GM19463 (cell line): ENCODE results near the gene PRDM9.
"Not testable (repeated sequence)": the region's sequence is repeated elsewhere in the genome, so short reads cannot be mapped to it uniquely, and the experiment has no call there.

Experiments
- ATAC-seq: cut with Tn5 transposase; IDR thresholded peaks from one replicate; pipeline ENCODE4 v1.9.1; 2021; ENCODE audit warnings: mild to moderate bottlenecking, moderate library complexity; ENCODE audit not compliant: unreplicated experiment

Gene PRDM9

DNA sequence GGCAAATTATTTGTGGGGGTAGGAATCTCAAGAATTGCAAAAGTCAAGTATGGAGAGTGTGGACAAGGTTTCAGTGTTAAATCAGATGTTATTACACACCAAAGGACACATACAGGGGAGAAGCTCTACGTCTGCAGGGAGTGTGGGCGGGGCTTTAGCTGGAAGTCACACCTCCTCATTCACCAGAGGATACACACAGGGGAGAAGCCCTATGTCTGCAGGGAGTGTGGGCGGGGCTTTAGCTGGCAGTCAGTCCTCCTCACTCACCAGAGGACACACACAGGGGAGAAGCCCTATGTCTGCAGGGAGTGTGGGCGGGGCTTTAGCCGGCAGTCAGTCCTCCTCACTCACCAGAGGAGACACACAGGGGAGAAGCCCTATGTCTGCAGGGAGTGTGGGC lies 19.2 kb downstream of the PRDM9 start:
- ATAC-seq: not testable (repeated sequence)

DNA sequence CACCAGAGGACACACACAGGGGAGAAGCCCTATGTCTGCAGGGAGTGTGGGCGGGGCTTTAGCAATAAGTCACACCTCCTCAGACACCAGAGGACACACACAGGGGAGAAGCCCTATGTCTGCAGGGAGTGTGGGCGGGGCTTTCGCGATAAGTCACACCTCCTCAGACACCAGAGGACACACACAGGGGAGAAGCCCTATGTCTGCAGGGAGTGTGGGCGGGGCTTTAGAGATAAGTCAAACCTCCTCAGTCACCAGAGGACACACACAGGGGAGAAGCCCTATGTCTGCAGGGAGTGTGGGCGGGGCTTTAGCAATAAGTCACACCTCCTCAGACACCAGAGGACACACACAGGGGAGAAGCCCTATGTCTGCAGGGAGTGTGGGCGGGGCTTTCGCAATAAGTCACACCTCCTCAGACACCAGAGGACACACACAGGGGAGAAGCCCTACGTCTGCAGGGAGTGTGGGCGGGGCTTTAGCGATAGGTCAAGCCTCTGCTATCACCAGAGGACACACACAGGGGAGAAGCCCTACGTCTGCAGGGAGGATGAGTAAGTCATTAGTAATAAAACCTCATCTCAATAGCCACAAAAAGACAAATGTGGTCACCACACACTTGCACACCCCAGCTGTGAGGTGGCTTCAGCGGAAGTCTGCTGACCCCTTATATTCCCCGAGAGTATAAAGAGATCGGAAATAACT lies 20.0 kb downstream of the PRDM9 start:
- not testable (repeated sequence) for ATAC-seq

DNA sequence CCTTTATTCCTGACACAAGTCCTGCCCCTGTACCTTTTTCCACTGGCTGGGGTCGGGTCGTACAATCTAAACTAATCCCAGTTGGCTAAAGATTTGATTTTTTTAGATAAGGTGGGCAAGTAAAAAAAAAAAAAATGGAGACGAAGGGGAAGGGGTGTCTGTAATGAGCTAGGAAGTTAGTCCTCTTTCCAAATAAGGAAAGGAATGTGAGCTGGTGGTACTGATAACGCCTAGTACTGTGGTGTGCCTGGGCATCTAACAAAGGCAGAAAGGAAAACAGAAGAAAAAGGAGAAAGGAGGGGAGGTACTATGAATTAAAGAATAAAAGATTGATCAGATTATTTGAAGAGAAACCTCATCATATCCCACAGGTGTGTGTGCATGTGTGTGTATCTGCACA lies 21.3 kb downstream of the PRDM9 start:
- ATAC-seq: no peak

DNA sequence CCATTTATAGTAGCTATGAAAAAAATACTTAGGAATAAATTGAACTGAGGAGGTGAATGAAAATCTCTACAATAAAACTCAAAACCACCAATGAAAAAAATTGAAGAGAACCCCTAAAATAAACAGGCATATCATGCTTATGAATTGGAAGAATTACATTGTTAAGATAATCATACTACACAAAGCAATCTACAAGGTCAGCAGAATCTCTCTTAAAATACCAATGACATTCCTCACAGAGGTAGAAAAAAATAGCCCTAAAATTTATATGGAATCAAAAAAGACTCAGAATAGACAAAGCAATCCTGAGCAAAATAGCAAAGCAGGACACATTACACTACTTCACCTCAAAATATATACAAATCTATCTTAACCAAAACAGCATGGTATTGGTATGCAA lies 23.2 kb downstream of the PRDM9 start:
- ATAC-seq: no peak

DNA sequence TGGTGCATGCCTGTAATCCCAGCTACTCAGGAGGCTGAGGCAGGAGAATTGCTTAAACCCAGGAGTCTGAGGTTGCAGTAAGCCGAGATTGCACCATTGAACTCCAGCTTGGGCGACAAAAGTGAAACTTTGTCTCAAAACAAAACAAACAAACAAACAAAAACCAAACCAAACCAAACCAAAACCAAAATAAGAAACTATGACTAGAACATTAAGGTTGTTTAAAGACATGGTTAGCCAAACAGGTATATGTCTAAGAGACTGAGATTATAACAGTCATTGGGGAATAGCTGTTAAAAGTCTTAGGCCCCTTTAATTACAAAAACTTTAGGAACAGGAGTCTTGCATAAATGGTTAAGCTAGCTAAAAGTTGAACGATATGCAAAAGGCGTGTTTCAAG lies 63.6 kb downstream of the PRDM9 start:
- no peak for ATAC-seq
